Endothelial cell of umbilical vein (primary cell): ENCODE data around the gene OR2B2. TPM values are rescaled to one million over a fixed set of nuclear protein-coding genes. Genes with fewer than 3 reads are reported as not detected.
A peak's percentile ranks its signal among the peaks of the same experiment; 100 is the strongest.

Source experiments
- BruUV-seq: library from RNA; stranded (reverse); fragments of 400-500 nt; replicated peaks from 2 replicates; lab custom pipeline; 2021; lab: Mats Ljungman, UMichigan
- CTCF ChIA-PET: fragments of 300-600, 350-600 bp; sonication (Branson Sonifier 250); formaldehyde crosslinking; loops from one replicate; lab custom pipeline; 2021; ENCODE audit warnings: antibody characterized with exemption, inconsistent platforms; lab: Charles Lee
- POLR2A ChIA-PET: fragments of 300-600, 350-600 bp; sonication (Branson Sonifier 250); formaldehyde crosslinking; loops from one replicate; lab custom pipeline; 2021; ENCODE audit warnings: antibody characterized with exemption, inconsistent platforms; lab: Charles Lee
- DNase-seq: peaks from one replicate; pipeline ENCODE4 v3.0.0-alpha.2; 2011; ENCODE audit warnings: low read depth, low spot score
- FAIRE-seq: peaks from 2 replicates; lab custom pipeline; 2011; peaks lifted over from hg19 to GRCh38; lab: Jason Lieb, UNC
- H2AFZ ChIP-seq: 2 replicates; pipeline ENCODE4 v1.6.0; 2012; ENCODE audit warnings: low read depth, low read length, control low read depth, inconsistent platforms
- H3K27ac ChIP-seq: 2 replicates; pipeline ENCODE4 v1.5.1; 2011; ENCODE audit warnings: low read depth, mild to moderate bottlenecking, control low read depth, low read length, moderate library complexity; ENCODE audit not compliant: insufficient read depth
- H3K27me3 ChIP-seq, 2 experiments: 2 replicates each; pipeline versions ENCODE4 v1.6.0 to v1.6.1; 2011; ENCODE audit warnings: low read length in 2 of 2, mixed read lengths in 1 of 2; ENCODE audit not compliant: control insufficient read depth in 2 of 2, insufficient read depth in 2 of 2
- H3K36me3 ChIP-seq, 2 experiments: 2 replicates in 1 of 2; 3 replicates in 1 of 2; pipeline ENCODE4 v1.5.1; 2011; ENCODE audit warnings: low read length in 2 of 2, mild to moderate bottlenecking in 1 of 2, moderate library complexity in 1 of 2; ENCODE audit not compliant: control insufficient read depth in 2 of 2, insufficient read depth in 2 of 2; ENCODE audit errors: extremely low read depth in 1 of 2
- H3K4me1 ChIP-seq: 3 replicates; pipeline ENCODE4 v1.5.1; 2011; ENCODE audit warnings: mild to moderate bottlenecking, low read length; ENCODE audit not compliant: control insufficient read depth, insufficient read depth; ENCODE audit errors: extremely low read depth
- H3K4me2 ChIP-seq: 2 replicates; pipeline ENCODE4 v1.6.1; 2011; ENCODE audit warnings: low read length, control low read depth, mixed read lengths; ENCODE audit not compliant: insufficient read depth
- H3K4me3 ChIP-seq, 3 experiments: fragments of 200-600 bp in 1 of 3; sonication (generic), shearing (Covaris generic) in 1 of 3; replicated peaks in 1 of 3; 2 replicates each; pipeline ENCODE4 v1.5.1; 2011 to 2016; ENCODE audit warnings: control low read depth in 3 of 3, low read length in 3 of 3, mild to moderate bottlenecking in 2 of 3, inconsistent platforms in 1 of 3, low read depth in 1 of 3, moderate library complexity in 1 of 3; ENCODE audit not compliant: insufficient read depth in 1 of 3
- H3K79me2 ChIP-seq: 2 replicates; pipeline ENCODE4 v1.6.0; 2012; ENCODE audit warnings: low read length, inconsistent platforms; ENCODE audit not compliant: control insufficient read depth, insufficient read depth
- H3K9ac ChIP-seq: replicated peaks from 2 replicates; pipeline ENCODE3; 2011; ENCODE audit warnings: low read length, control low read depth; ENCODE audit not compliant: insufficient read depth; ENCODE audit errors: extremely low read depth
- H3K9me1 ChIP-seq: replicated peaks from 3 replicates; pipeline ENCODE4 v1.6.0; 2011; ENCODE audit warnings: mild to moderate bottlenecking, low read length; ENCODE audit not compliant: control insufficient read depth, insufficient read depth; ENCODE audit errors: extremely low read depth
- H3K9me3 ChIP-seq: replicated peaks from 2 replicates; pipeline ENCODE4 v1.5.1; 2012; ENCODE audit warnings: low read length, inconsistent platforms; ENCODE audit not compliant: control insufficient read depth, insufficient read depth
- H4K20me1 ChIP-seq: replicated peaks from 2 replicates; pipeline ENCODE3; 2011; ENCODE audit warnings: mild to moderate bottlenecking, low read length; ENCODE audit not compliant: control insufficient read depth, insufficient read depth; ENCODE audit errors: extremely low read depth
- CTCF ChIP-seq, 2 donors: IDR thresholded peaks; 1 replicate in 1 of 2; 2 replicates in 1 of 2; pipeline ENCODE4 v1.5.1; 2011; ENCODE audit warnings: low read length in 2 of 2, mild to moderate bottlenecking in 2 of 2, moderate library complexity in 2 of 2, control low read depth in 1 of 2, inconsistent platforms in 1 of 2, low read depth in 1 of 2; ENCODE audit not compliant: insufficient read depth in 1 of 2; ENCODE audit errors: extremely low read depth in 1 of 2
- EZH2 ChIP-seq: IDR thresholded peaks from 2 replicates; pipeline ENCODE4 v1.6.1; 2012; ENCODE audit warnings: borderline replicate concordance, low read depth, mild to moderate bottlenecking, moderate library complexity, low read length, inconsistent platforms; ENCODE audit not compliant: severe bottlenecking
- FOS ChIP-seq: IDR thresholded peaks from 2 replicates; pipeline ENCODE4 v1.6.1; 2011; ENCODE audit warnings: mild to moderate bottlenecking, low read length, moderate library complexity, borderline replicate concordance; ENCODE audit not compliant: insufficient read depth
- GATA2 ChIP-seq: IDR thresholded peaks from 2 replicates; pipeline ENCODE4 v1.7.0; 2011; ENCODE audit warnings: low read depth, mild to moderate bottlenecking, moderate library complexity, mixed read lengths, low read length; ENCODE audit not compliant: insufficient read length, insufficient read depth
- JUN ChIP-seq: IDR thresholded peaks from 2 replicates; pipeline ENCODE4 v1.6.1; 2011; ENCODE audit warnings: borderline replicate concordance, low read depth; ENCODE audit not compliant: insufficient read length, insufficient read depth
- MAX ChIP-seq: IDR thresholded peaks from 2 replicates; pipeline ENCODE4 v1.6.1; 2011; ENCODE audit not compliant: insufficient read depth, insufficient read length
- MYC ChIP-seq: IDR thresholded peaks from one replicate; pipeline ENCODE4 v1.6.1; 2011; ENCODE audit warnings: mild to moderate bottlenecking, low read depth, low read length
- POLR2A ChIP-seq: IDR thresholded peaks from 2 replicates; pipeline ENCODE4 v1.6.1; 2012; ENCODE audit warnings: low read depth, mild to moderate bottlenecking, control low read depth, low read length
- POLR2AphosphoS5 ChIP-seq: IDR thresholded peaks from 2 replicates; pipeline ENCODE4 v1.6.1; 2012; ENCODE audit warnings: low read depth, mild to moderate bottlenecking, control low read depth, low read length, moderate library complexity; ENCODE audit not compliant: insufficient read depth
- dilution Hi-C: fragments of 300-500 bp; cut with MboI; formaldehyde crosslinking; loops from one replicate; pipeline ENCODE4 v1.15.0; 2019; ENCODE audit warnings: low sequenced_read_pairs; ENCODE audit not compliant: extremely low pct_ligation_motif_present
- intact Hi-C: fragments of 100-400 bp; cut with micrococcal nuclease; formaldehyde crosslinking; loops from one replicate; pipeline ENCODE4 v1.10.0; 2022
- polyA plus RNA-seq, 4 experiments: library from polyadenylated mRNA; depleted of rRNA in 3 of 4; stranded (reverse) in 3 of 4; unstranded in 1 of 4; fragments of >200 nt; gene quantifications; 2 replicates each; pipeline versions ENCODE4 v1.2.1 to v1.2.3, GENCODE V29; 2011 to 2012; ENCODE audit warnings: missing spikeins in 1 of 4
- total RNA-seq: library from RNA; stranded (reverse); gene quantifications from 2 replicates; pipeline ENCODE4 v1.2.3, GENCODE V29; 2021

OR2B2 gene
- total and polyA plus RNA-seq, 2 donors (not counting 3 experiments of a cell fraction or from before 2014, with no cell fraction given), result not detected

GRCh38 chr6:27864906-27865849 lies 47.0 kb downstream of the OR2B2 start:
- H3K4me1 ChIP-seq, result peaks cover 10% of the 10 kb centered on the region
- FAIRE-seq (peak; percentile 96), DNase-seq (peak; percentile 98)
- H3K4me3 ChIP-seq, result peak overlapping the region; percentile 60 to 71 (median 66)
- no peaks in the 10 kb centered on the region for H3K36me3 ChIP-seq
- ChIA-PET POLR2A (interaction anchor here (0.6 to 5.1 kb wide), 12 partner anchors 17 to 1058 kb away, joined by 3 to 129 read pairs (median 8); a partner anchor contains a TSS), CTCF (interaction anchor here (0.7 to 5.2 kb wide), 19 partner anchors 9 to 703 kb away, joined by 3 to 43 read pairs (median 4); a partner anchor contains a TSS)
- H3K27ac ChIP-seq, result peak overlapping the region; percentile 82
- no peaks in the 10 kb centered on the region for H3K79me2 ChIP-seq
- intact Hi-C loops (loop anchor here (1.0 to 5.0 kb wide), 3 partner anchors 50 to 1843 kb away; a partner anchor contains a TSS), dilution Hi-C loops (loop anchor here (5.0 kb wide), 1 partner anchor 43 kb away; a partner anchor contains a TSS)
- H3K9me3 ChIP-seq, result no peaks in the 10 kb centered on the region
- TF ChIP-seq EZH2, result no peak
- TF ChIP-seq CTCF (IDR thresholded peaks at IDR 0.05; ENCODE audit: extremely low read depth in 1 of 2, insufficient read depth in 1 of 2, low read depth in 1 of 2, low read length in 2 of 2), result no peak
- TF ChIP-seq MYC, result no peak
- peak; percentile 68 for TF ChIP-seq POLR2AphosphoS5
- no peak for TF ChIP-seq GATA2
- TF ChIP-seq POLR2A, result peak; percentile 77
- no peak for TF ChIP-seq FOS
- no peak for TF ChIP-seq MAX
- peak; percentile 100 for TF ChIP-seq JUN
- H3K9ac ChIP-seq, result peak overlapping the region; percentile 84
- peak overlapping the region; percentile 88 for H3K4me2 ChIP-seq
- H4K20me1 ChIP-seq, result no peaks in the 10 kb centered on the region
- H3K9me1 ChIP-seq, result no peaks in the 10 kb centered on the region
- no peaks in the 10 kb centered on the region for H3K27me3 ChIP-seq
- BruUV-seq, result TSS peak; percentile 100
- H2AFZ ChIP-seq, result peak overlapping the region; percentile 67
